ACC112 (cell line): ENCODE data around the gene TTC12.

ENCODE experiments used
- H2AFZ ChIP-seq: fragments of 200-600 bp; sonication (generic); one replicate; pipeline ENCODE4 v1.6.0; 2017; ENCODE audit warnings: antibody characterized with exemption, low read length; ENCODE audit not compliant: unreplicated experiment
- H3K27ac ChIP-seq: fragments of 200-600 bp; sonication (generic); 2 replicates; pipeline ENCODE4 v1.5.1; 2014; ENCODE audit warnings: low read depth, mild to moderate bottlenecking, antibody characterized with exemption, low read length, moderate library complexity
- H3K27me3 ChIP-seq: fragments of 200-600 bp; sonication (generic); 2 replicates; pipeline ENCODE4 v1.6.1; 2014; ENCODE audit warnings: mild to moderate bottlenecking, antibody characterized with exemption, low read length, moderate library complexity, mixed read lengths; ENCODE audit not compliant: insufficient read depth
- H3K36me3 ChIP-seq: fragments of 200-600 bp; sonication (generic); 2 replicates; pipeline ENCODE4 v1.6.1; 2016; ENCODE audit warnings: mild to moderate bottlenecking, antibody characterized with exemption, low read length, moderate library complexity, mixed read lengths; ENCODE audit not compliant: insufficient read depth
- H3K4me1 ChIP-seq: fragments of 200-600 bp; sonication (generic); one replicate; pipeline ENCODE4 v1.6.1; 2016; ENCODE audit warnings: low read length, mixed read lengths; ENCODE audit not compliant: insufficient read depth, unreplicated experiment, control insufficient read depth
- H3K4me3 ChIP-seq: fragments of 200-600 bp; sonication (generic); 2 replicates; pipeline ENCODE4 v1.5.1; 2014; ENCODE audit warnings: mild to moderate bottlenecking, low read depth, low read length
- H3K79me2 ChIP-seq: fragments of 200-600 bp; sonication (generic); one replicate; pipeline ENCODE4 v1.6.0; 2016; ENCODE audit warnings: low read length; ENCODE audit not compliant: control insufficient read depth, unreplicated experiment, insufficient read depth

The TTC12 gene

GRCh38 chr11:113373981-113374560, 59.7 kb downstream of the TTC12 start:
- H3K4me3 ChIP-seq: no peak overlapping the region
- peaks cover 19% of the 10 kb centered on the region for H3K27me3 ChIP-seq
- H3K36me3 ChIP-seq: no peaks in the 10 kb centered on the region
- no peak overlapping the region for H2AFZ ChIP-seq
- no peaks in the 10 kb centered on the region for H3K79me2 ChIP-seq
- no peaks in the 10 kb centered on the region for H3K4me1 ChIP-seq
- H3K27ac ChIP-seq: no peak overlapping the region

DNA sequence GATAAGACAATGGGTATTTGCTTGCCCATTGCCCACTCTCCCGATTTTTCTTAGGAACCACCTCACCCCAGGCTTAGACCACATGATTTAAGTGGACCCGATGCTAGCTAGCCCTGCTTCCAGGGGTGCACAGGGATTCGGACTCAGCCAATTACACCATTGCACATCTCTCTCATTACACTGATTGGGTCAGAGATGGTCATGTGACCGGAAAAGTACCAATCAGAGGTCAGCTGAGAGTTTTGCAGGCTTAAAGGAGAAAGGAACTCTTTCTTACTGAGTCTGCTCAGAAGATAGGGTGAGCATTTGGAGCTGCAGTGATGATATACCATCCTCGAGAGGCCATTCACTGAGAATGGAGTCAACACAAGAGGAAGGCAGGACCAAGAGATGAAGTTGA, 61.0 kb downstream of the TTC12 start:
- Histone ChIP-seq H3K27me3 (peaks cover 19% of the 10 kb centered on the region), H3K4me1 (no peaks in the 10 kb centered on the region), H3K36me3 (no peaks in the 10 kb centered on the region), H3K79me2 (no peaks in the 10 kb centered on the region), H2AFZ (no peak overlapping the region), H3K27ac (no peak overlapping the region), H3K4me3 (no peak overlapping the region)

GRCh38 chr11:113376156-113376555, 61.8 kb downstream of the TTC12 start:
- Histone ChIP-seq H3K36me3 (no peaks in the 10 kb centered on the region), H3K4me3 (no peak overlapping the region), H3K79me2 (no peaks in the 10 kb centered on the region), H2AFZ (no peak overlapping the region), H3K27ac (no peak overlapping the region), H3K4me1 (no peaks in the 10 kb centered on the region), H3K27me3 (peaks cover 19% of the 10 kb centered on the region)

- Histone ChIP-seq H3K36me3 (no peaks in the 10 kb centered on the region), H3K27me3 (peaks cover 19% of the 10 kb centered on the region), H3K4me3 (no peak overlapping the region), H3K4me1 (no peaks in the 10 kb centered on the region), H3K27ac (no peak overlapping the region), H3K79me2 (no peaks in the 10 kb centered on the region), H2AFZ (no peak overlapping the region)
These were observed 63.5 kb downstream of the TTC12 start for GRCh38 chr11:113377681-113378412.

DNA sequence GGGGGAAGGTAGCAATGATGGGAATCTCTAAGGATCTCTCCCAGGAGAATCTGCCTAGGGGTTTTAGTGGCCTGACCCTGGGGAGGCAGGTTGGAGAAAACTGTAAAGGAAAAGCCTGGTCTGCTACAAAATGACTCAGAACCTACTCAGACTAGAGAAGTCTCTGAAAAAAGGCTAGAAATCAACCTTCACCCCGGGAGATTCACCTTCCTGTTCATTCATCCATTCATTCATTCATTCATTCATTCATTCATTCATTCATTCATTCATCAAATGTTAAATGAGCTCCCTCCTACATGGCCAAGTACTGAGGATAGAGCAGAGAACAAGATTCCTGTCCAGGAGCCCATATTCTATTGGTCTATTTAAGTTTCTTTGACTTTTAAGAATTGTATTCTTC, 64.3 kb downstream of the TTC12 start:
- Histone ChIP-seq H3K36me3 (no peaks in the 10 kb centered on the region), H2AFZ (no peak overlapping the region), H3K4me3 (no peak overlapping the region)

DNA sequence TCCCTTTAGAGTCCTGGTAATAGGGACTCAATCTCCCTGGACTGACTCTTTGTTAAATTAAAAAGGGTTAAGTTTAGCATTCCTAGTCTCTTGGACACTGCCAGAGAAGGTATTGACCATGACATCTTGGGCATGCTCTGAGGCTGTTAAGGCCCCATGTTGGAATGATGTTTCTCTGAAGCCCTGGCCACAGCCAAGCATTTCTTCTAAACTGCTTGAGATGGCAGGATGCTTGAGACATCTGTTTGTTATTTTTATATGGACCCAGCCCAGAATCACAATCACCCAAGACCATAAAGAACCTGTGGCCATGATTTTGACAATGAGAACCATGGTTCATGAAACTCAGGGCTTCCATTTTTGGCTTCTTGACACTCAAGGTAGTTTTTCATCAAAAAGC, 67.7 kb downstream of the TTC12 start:
- Histone ChIP-seq H3K4me1 (no peaks in the 10 kb centered on the region), H2AFZ (no peak overlapping the region), H3K27ac (no peak overlapping the region)

More for the DNA sequence above, 64.3 kb downstream of the TTC12 start:
- Histone ChIP-seq H3K79me2 (no peaks in the 10 kb centered on the region), H3K4me1 (no peaks in the 10 kb centered on the region), H3K27me3 (peaks cover 19% of the 10 kb centered on the region), H3K27ac (no peak overlapping the region)

GRCh38 chr11:113384551-113384950, 70.2 kb downstream of the TTC12 start:
- H2AFZ ChIP-seq: no peak overlapping the region
- peaks cover 30% of the 10 kb centered on the region for H3K27me3 ChIP-seq
- H3K4me1 ChIP-seq: no peaks in the 10 kb centered on the region
- H3K27ac ChIP-seq: no peak overlapping the region
- H3K79me2 ChIP-seq: no peaks in the 10 kb centered on the region
- no peaks in the 10 kb centered on the region for H3K36me3 ChIP-seq
- no peak overlapping the region for H3K4me3 ChIP-seq

More for the DNA sequence above, 67.7 kb downstream of the TTC12 start:
- Histone ChIP-seq H3K4me3 (no peak overlapping the region), H3K36me3 (no peaks in the 10 kb centered on the region), H3K27me3 (peaks cover 18% of the 10 kb centered on the region), H3K79me2 (no peaks in the 10 kb centered on the region)

- no peak overlapping the region for H3K27ac ChIP-seq
- no peaks in the 10 kb centered on the region for H3K36me3 ChIP-seq
- H3K27me3 ChIP-seq: peaks cover 32% of the 10 kb centered on the region
- no peaks in the 10 kb centered on the region for H3K4me1 ChIP-seq
- H3K79me2 ChIP-seq: no peaks in the 10 kb centered on the region
- no peak overlapping the region for H2AFZ ChIP-seq
- H3K4me3 ChIP-seq: no peak overlapping the region
These were observed 71.4 kb downstream of the TTC12 start for GRCh38 chr11:113385749-113386148.

GRCh38 chr11:113386866-113387265, 72.5 kb downstream of the TTC12 start:
- Histone ChIP-seq H3K27ac (no peak overlapping the region), H3K36me3 (no peaks in the 10 kb centered on the region), H3K4me3 (no peak overlapping the region), H3K79me2 (no peaks in the 10 kb centered on the region), H3K4me1 (no peaks in the 10 kb centered on the region), H3K27me3 (peaks cover 41% of the 10 kb centered on the region), H2AFZ (no peak overlapping the region)

- H3K36me3 ChIP-seq: no peaks in the 10 kb centered on the region
- no peaks in the 10 kb centered on the region for H3K79me2 ChIP-seq
- no peak within 1 kb of the TSS for H3K27ac ChIP-seq
- no peaks in the 10 kb centered on the region for H3K4me1 ChIP-seq
- no peak within 1 kb of the TSS for H3K4me3 ChIP-seq
- H3K27me3 ChIP-seq: peaks cover 49% of the 10 kb centered on the region
- H2AFZ ChIP-seq: no peak within 1 kb of the TSS
These were observed 73.3 kb downstream of the TTC12 start, which contains the start of gene ANKK1 for GRCh38 chr11:113387605-113388211. ANKK1 (plus strand) TSS chr11:113387779; CDS start chr11:113387885, 106 bp downstream.

GRCh38 chr11:113389272-113389671, 74.9 kb downstream of the TTC12 start:
- no peak overlapping the region for H2AFZ ChIP-seq
- peaks cover 60% of the 10 kb centered on the region for H3K27me3 ChIP-seq
- H3K36me3 ChIP-seq: no peaks in the 10 kb centered on the region
- no peak overlapping the region for H3K4me3 ChIP-seq
- H3K79me2 ChIP-seq: no peaks in the 10 kb centered on the region
- no peaks in the 10 kb centered on the region for H3K4me1 ChIP-seq
- H3K27ac ChIP-seq: no peak overlapping the region
